Epidermal melanocyte (primary cell): Measurements from ENCODE around the gene XAGE2.

Experiments
- DNase-seq: peaks from one replicate; pipeline ENCODE4 v3.0.0; 2011; ENCODE audit warnings: low spot score; ENCODE audit not compliant: insufficient read length

The XAGE2 gene

GRCh38 chrX:52424656-52425055 lies 55.8 kb downstream of the XAGE2 start:
- no peak for DNase-seq
